ENCODE data around the gene DEGS1. TPM values are rescaled to one million over a fixed set of nuclear protein-coding genes. Genes with fewer than 3 reads are reported as not detected.
A peak's percentile ranks its signal among the peaks of the same experiment; 100 is the strongest.
"Not testable (repeated sequence)": the region's sequence is repeated elsewhere in the genome, so short reads cannot be mapped to it uniquely, and the experiment has no call there.

Gene DEGS1
- total RNA-seq, 2 donors from 2014 or later, result 12.8 to 20.9 TPM

DNA sequence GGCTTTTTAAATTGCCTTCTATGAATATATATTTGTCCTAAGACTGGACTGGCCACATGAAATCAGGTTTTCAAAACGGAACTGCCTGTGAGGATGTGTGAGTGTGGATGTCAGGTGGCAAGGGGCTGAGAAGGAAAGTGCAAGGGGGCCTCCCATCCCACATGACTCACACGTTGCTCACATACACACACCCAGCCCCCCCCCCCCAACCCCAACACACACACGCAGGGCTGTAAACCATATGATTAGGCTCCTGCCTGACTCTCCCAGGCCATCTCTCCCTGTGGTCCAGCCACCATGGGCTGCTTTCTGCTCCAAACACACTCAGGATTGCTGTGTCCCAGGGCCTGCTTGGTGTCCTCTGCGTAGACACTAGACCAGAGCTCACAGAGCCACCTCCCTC lies 22.4 kb downstream of the DEGS1 start:
- ATAC-seq, result peak; percentile 39
- intact Hi-C loops (cut with DNase I, micrococcal nuclease), result no loop called here
- no peak for DNase-seq

DNA sequence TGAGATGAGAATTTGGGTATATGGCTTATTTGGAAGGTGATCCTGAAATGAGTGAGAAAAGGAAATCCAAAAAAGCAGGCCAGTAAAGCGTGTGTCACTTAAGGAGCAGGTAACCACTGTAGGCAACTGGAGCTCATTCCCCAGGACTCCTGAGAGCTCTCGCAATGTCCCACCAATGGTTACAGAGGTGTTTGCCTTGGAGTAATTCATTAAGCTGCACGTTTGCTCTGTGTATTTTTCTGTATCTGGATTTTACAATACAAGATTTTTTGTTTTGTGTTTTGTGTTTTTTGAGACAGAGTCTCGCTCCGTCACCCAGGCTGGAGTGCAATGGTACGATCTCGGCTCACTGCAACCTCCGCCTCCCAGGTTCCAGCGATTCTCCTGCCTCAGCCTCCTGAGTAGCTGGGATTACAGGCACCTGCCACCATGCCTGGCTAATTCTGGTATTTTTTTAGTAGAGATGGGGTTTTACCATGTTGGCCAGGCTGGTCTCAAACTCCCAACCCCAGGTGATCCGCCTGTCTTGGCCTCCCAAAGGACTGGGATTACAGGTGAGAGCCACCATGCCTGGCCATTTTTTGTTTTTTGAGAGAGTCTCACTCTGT lies 23.0 kb downstream of the DEGS1 start:
- ATAC-seq, result peak; percentile 52
- DNase-seq; intact Hi-C loops (cut with DNase I, micrococcal nuclease): not testable (repeated sequence)

DNA sequence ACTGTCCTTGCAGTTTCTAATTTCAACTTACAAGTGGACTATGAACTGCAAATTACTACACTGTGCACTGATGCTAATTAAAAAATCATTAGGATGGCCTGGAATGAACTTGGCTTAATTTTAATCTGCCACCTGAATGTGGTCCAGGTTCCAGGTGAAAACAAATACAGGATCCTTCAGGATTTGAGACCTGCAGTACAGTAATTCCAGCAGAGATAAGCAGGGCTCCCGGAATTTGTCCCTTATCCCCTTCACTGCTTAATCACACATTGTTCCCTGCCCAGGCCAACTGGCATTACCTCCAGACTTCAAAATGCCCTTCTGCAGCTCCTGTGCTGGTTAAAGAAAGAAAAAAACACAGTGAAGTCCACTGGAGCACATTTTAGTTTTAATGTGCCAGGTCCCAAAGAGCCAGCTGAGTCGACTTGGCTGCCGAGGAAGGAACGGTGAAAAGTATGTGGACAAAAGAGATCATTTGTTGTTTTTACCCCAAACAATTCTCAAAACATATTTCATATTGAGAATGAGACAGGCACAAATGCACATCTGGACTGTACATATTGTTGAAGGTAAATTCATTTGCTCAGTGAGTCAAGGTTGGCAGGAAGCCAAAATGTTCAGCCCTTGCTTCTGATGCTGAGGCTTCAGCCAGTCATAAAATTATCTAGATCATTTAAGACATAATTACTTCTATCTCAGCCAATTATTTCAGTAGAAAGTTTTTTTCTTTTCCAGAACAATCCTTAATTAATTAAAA lies 28.3 kb downstream of the DEGS1 start:
- peak; percentile 46 to 50 for DNase-seq
- intact Hi-C loops (cut with DNase I, micrococcal nuclease), result no loop called here
- ATAC-seq, result peak; percentile 72

DNA sequence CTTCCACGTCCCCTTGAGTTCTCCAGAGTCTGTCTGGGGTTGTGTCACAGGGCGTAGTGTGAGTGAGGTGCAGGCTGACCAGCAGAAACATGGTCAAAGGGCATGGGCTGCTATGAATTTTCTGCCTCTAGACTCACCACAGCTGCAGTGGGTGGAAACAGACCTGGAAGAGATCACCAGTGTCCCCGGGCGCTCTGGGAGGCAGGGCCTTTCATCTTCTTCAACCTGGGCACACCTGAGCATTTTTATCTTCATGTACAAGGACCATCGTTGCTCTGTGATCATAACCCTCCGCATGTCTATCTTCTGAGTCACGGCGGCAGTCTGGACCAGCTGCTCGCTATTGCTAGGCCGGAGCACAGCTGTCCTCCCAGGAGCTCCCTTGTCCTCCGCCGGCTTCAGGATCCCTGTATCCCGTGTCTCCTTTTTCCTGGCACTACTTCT lies 29.6 kb downstream of the DEGS1 start:
- intact Hi-C loops (cut with DNase I, micrococcal nuclease), result no loop called here
- ATAC-seq, result peak; percentile 58
- DNase-seq, result no peak

DNA sequence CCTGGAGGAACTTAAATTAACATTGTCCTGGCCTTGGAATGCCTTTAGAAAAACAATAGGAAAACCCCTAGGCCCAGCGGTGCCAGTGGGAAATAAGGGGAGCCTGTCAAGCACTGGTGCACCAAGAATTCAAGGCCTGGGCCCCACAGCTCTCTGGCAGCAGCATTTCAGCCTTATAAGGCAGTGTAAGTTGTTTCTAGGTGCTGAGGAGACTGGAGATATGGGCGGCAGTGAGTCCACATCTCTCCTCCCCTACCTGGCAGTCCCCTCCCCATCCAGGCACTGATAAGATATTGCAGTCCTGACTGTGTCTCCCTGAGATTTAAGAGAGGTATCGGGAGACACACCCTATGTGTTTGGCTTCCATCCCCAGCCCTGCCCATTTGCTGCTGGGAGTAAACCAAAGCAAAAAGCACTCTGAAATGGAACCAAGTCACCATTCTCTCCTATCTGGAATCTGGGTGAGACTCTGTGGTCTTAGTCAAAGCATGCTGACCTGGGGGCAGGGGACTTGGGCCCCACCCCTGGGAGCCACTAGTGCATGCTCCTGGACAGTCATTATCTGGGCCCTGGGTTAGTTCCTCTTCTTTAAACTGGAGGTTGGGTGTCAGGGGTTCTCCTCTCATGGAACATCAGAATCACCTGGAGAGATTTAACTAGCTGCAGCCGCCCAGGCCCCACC lies 30.5 kb downstream of the DEGS1 start:
- intact Hi-C loops (cut with DNase I, micrococcal nuclease), result no loop called here
- ATAC-seq (peak; percentile 78), DNase-seq (peak in 1 of 2 donors; percentile 27)

DNA sequence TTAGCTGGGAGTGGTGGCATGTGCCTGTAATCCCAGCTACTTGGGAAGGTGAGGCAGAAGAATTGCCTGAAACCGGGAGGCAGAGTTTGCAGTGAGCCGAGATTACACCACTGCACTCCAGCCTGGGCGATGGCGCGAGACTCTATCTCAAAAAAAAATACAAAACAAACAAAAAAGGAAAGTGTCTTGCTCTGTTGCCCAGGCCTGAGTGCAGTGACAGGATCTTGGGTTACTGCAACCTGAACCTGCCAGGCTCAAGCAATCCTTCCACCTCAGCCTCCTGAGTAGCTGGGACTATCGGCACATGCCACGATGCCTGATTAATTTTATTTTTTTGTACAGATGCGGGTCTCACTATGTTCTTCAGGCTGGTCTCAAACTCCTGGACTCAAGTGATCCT lies 33.3 kb downstream of the DEGS1 start:
- no peak for DNase-seq
- ATAC-seq, result no peak
- intact Hi-C loops (cut with DNase I, micrococcal nuclease), result no loop called here

DNA sequence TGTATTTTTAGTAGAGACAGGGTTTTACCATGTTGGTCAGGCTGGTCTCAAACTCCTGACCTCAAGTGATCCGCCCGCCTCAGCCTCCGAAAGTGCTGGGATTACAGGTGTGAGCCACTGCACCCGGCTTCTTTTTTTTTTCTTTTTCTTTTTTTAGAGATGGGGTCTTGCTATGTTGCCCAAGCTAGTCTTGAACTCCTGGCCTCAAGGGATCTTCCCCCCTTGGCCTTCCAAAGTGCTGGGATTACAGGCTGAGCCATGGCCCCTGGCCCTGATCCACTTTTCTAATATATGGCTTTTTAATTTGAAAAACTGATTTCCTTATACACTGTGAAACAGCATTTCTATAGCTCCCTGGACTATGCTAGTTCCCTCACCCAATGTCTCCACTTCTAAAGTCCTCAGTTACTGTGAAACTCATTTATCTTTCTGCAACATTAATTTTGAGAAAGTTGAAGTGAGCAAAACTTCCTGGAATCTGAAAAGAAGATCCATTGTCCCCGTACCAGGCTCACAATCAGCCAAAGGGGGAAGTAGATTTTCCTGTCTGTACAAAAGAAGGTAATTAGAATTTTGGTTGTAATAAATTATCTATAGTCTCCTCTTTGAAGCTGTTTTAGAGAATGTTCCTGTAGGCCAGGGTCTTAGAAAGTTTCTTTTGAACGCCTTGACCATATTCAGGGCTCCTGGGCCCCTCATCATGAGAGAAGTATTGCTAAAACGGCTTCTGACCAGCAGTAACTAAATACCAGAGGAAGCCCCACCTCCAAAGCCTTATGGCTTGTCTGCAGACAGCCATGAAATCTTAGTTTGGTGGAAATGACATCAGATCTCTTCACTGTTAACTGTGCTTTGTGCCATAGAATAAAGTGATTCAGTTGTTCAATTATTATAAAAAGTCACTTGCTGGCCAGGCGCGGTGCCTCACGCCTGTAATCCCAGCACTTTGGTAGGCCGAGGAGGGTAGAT lies 34.9 kb downstream of the DEGS1 start:
- DNase-seq (no peak), ATAC-seq (no peak)
- intact Hi-C loops (cut with DNase I, micrococcal nuclease), result no loop called here

DNA sequence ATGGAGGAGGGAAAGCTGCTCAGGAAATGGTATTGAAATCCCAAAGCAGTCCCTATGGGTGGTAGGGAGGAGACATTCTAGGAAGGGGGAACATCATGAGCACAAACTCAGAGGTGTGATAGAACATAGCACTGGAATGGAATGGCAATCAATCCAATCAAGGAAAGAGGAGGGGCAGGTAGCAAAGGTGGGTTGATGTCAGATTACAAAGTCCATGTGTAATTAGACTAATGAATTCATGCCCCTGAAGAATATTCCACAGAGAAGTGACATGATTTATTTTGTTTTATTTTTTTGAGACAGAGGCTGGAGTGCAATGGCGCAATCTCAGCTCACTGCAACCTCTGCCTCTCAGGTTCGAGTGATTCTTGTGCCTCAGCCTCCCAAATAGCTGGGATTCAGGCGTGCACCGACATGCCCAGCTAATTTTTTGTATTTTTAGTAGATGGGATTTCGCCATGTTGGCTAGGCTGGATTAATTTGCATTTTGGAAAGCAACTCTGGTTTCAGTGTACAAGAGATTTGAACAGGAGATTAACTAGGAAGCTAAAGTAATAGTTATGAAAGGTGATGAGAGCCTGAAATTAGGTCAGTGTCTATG lies 36.1 kb downstream of the DEGS1 start:
- ATAC-seq (peak; percentile 37), DNase-seq (no peak)
- intact Hi-C loops (cut with DNase I, micrococcal nuclease), result no loop called here

DNA sequence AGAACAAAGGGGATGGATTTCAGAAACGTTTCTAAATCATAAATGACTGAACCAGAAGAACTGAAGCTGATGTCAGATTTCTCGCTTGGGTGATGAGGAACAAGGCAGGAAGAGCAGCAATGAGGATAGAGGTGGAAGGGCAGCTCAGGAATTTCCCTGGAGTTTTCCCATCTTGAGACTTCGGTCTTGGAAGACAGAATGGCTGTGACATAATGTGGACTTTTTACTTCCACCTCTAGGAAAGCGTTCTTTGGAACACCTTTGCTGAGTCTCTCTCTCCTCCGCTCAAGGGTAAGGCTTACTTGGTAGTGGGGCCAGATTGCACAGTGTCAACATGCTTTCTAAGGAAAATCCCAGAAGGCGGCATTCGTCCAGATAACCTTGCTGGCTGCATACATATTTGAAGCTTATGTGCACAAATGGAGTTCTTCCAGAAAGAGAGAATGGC lies 36.6 kb downstream of the DEGS1 start:
- ATAC-seq (no peak), DNase-seq (no peak)
- intact Hi-C loops (cut with DNase I, micrococcal nuclease), result no loop called here

DNA sequence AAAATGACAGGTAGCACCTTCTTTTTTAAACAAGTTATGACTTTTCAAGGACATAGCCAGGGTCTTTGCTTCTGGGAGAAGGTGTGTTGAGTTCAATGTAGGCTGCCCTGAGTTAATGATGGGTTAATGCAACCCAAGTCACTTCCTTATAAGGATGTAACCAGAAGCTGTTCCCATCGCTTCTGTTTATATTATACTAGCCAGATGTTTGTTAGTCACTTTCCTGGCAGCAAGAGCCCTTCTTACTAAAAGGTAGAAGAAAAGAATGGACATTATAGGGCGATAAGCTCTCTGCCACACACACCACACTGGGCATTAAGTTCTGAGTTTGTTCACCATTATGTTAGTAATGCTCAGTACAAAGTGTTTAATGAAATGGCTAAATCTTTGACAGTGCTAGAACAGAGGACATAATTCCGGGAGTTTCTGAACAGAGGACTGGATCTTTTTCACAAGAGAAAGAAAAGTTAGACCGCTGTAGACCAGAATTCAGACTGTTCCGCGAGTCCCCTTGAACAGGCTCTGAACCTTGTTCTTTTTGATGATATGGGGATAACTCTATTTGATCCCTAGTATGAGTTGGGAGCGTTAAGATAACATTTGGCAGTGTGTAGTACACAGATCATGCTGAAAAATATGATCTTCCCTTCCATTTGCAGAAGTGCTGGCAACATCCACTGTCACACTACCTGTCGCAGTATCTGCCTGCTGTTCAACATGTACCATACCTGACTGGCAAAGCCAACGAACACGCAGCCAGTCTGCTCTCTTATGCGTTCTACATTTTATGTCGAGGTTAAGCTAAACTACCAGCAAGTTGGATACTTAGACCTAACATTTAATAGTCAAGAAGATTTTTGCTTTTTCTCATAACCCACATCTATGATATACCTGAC lies 41.0 kb downstream of the DEGS1 start:
- intact Hi-C loops (cut with DNase I, micrococcal nuclease), result no loop called here
- DNase-seq, result no peak
- peak; percentile 59 for ATAC-seq

DNA sequence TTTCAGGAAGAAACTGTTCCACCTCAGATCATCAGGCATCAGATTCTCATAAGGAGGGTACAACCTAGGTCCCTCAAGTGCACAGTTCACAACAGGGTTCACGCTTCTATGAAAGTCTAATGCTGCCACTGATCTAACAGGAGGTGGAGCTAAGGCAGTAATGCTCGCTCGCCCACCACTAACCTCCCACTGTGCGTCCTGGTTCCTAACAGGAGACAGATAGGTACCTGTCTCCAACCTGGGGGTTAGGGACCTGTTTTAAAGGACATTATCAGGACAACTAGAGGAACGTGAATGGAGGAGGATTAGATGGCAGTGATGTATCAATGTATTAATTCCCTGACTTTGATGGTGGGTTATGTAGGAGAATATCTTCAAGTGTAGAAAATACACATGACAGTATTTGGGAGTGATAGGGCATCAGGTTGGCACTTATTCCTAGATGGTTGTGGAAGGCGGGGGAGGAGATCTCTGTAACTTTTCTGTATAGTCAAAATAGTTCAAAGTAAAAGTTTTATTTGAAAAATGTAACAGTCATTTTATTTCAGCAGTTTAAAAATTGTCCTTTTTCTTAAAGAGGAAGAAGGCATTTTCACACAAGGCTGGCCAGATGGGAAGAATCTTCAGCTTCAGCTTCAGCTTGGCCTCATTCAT lies 43.9 kb downstream of the DEGS1 start:
- DNase-seq (no peak), ATAC-seq (no peak)
- intact Hi-C loops (cut with DNase I, micrococcal nuclease), result no loop called here

DNA sequence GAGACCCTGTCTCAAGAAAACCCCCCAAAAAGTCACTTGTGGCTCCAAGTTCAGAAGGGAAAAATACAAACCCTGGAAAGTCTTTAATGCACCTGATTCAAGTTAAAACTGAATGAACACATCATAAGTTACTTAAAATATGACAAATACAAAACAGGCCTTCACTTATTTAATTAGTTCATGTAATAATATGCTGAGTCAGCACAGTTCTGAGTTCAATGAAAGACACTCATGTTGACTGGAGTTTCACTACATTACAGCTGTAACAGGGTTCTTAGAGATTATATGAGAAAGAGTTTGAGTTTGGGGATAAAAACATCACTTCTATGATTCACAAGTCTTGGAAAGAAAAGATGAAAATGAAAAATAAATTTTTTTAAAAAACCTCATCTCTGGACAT lies 51.0 kb downstream of the DEGS1 start:
- ATAC-seq (no peak), DNase-seq (no peak)
- intact Hi-C loops (cut with DNase I, micrococcal nuclease), result no loop called here

DNA sequence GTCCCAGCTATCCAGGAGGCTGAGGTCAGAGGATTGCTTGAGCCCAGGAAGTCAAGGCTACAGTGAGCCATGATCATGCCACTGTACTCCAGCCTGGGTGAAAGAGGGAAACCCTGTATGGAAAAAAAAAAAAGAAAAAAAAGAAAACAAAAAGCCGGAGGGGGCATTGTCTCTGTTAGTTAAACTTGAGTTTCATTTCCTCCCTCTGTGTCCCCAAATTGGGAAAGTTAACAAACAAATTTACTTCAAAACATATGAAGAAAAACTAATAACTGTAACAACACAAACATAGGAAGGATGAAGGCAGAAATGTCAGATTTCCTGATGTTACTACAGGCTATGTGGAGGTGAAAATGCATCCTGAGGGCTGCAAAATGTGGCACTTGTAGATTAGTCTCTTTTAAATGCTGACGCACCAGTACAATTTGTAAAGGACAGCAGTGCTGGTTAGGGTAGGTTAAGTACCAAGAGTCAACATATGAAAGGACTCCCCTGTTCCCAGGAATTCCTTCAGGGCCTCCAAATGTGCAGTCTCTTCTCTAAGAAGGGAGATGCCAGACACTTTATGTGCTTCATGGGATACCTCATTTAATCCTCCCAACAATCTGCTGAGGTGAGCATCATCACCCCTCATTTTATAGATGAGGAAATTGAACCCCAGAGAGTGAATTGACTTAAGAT lies 52.9 kb downstream of the DEGS1 start:
- DNase-seq, result no peak
- intact Hi-C loops (cut with DNase I, micrococcal nuclease), result no loop called here
- ATAC-seq, result no peak

DNA sequence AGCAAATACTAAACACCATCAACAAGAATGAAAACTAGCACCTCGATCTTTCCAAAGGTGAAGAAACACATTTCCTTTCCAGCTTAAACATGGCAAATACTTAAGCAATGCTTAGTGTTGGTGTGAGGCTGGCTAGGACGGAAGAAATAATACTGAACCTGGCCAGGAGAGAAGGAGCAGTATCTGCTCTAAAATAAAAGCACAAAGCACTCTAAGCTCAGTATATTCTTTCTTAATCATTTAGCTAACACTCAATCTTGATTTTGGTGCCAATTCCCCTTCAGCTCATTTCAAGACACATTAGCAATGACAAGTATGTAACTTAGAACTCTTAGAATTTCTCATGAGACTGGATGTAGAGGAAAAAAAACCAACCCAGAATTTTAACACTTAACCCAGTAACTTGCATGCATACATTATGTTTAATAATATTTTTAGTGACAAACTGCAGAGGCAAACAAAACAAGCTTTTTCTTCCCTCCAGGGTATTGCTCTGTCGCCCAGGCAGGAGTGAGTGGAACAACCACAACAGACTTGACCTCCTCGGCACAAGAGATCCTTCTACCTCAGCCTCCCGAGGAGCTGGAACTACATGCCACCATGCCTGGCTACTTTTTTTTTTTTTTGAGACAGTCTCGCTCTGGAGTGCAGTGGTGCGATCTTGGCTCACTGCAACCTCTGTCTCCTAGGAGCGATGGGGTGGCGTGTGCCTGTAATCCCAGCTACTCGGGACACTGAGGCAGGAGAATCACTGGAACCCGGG lies 54.3 kb downstream of the DEGS1 start:
- intact Hi-C loops (cut with DNase I, micrococcal nuclease), result no loop called here
- ATAC-seq, result no peak
- DNase-seq, result no peak

DNA sequence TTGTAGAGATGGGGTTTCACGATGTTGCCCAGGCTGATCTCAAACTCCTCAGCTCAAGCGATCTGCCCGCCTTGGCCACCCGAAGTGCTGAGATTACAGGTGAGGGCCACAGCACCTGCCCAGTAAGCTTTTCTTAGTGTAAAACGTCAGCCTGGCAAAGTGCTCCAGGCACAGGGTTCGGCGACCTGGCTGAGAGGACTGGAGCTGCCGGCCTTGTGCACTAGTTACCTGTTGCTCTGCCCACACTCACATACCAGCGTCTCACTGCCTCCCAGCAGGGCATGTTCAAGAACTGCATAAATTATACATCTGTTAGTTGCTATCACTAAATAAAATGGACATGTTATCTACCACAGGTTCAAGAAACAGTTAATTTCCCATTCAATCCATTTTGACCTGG lies 55.2 kb downstream of the DEGS1 start:
- intact Hi-C loops (cut with DNase I, micrococcal nuclease), result no loop called here
- ATAC-seq (no peak), DNase-seq (no peak)

DNA sequence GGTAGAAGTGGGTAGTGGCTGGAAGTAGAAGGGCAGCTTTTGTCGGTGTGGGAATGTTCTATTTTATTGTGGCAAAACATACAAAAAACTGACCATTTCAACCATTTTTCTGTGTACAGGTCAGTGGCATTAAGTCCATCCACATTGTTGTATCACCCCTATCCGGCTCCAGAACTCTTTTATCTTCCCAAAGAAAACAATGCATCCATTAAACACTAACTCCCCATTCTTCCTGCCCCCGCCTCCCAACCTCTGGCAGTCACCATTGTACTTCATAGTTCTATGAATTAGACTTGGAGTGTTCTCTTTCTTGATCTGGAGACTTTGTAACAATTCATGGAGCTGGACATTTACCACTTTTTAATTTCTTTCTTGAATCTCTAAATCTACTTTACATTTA lies 55.7 kb downstream of the DEGS1 start:
- ATAC-seq (no peak), DNase-seq (no peak)
- intact Hi-C loops (cut with DNase I, micrococcal nuclease), result no loop called here
